ENCODE results near the gene S100PBP.
"Not testable (repeated sequence)": the region's sequence is repeated elsewhere in the genome, so short reads cannot be mapped to it uniquely, and the experiment has no call there.

Gene S100PBP

DNA sequence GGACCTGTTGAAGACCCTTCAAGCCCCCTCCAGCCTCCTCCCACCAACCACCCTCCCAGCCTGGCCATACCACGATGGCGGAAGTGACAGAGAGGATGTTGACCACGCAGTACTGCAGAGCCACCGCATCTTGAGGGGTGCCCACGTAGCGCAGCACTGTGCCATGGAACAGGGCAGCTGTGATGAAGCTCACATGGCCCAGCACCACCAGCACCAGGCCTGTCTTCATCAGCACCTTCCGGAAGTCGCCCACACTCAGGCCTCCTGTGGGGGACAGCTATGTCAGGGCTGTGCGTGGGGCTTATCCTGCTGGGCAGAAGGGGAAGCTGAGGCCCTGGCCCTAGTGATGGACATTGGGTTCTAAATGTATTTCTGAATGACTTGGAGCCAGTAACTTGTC, 80.6 kb downstream of the S100PBP start:
- Histone ChIP-seq H3K9ac (ENCODE audit: low read depth, low read length) (no peak overlapping the region), H3K36me3 (ENCODE audit: insufficient read depth, low read length) (no peaks in the 10 kb centered on the region), H3K9me3 (ENCODE audit: control insufficient read depth, insufficient read depth, low read length) (no peaks in the 10 kb centered on the region), H3K4me1 (ENCODE audit: insufficient read depth, low read length) (no peaks in the 10 kb centered on the region)

DNA sequence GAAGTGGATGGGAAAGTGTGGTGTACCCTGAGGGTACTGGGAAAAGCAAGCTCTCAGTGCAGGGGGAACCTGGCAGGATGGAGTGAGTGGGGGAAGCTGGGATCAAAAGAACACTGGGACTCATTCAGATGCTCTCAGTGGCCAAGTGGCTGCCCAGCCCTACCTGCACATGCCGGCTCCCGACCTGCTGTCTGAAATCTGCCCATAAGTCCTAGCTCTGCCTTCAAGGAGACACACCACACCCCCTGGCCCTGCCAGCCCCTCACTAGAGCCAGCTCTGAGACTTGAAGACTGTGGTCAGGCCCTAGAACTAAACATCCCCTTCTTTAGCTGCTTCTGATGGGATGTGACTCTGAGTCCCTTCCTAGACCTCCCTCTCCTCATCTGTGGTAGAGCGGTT, 81.5 kb downstream of the S100PBP start:
- no peaks in the 10 kb centered on the region for H3K36me3 ChIP-seq (ENCODE audit: insufficient read depth, low read length)
- H3K4me1 ChIP-seq (ENCODE audit: insufficient read depth, low read length) = no peaks in the 10 kb centered on the region
- no peak overlapping the region for H3K9ac ChIP-seq (ENCODE audit: low read depth, low read length)
- no peaks in the 10 kb centered on the region for H3K9me3 ChIP-seq (ENCODE audit: control insufficient read depth, insufficient read depth, low read length)

DNA sequence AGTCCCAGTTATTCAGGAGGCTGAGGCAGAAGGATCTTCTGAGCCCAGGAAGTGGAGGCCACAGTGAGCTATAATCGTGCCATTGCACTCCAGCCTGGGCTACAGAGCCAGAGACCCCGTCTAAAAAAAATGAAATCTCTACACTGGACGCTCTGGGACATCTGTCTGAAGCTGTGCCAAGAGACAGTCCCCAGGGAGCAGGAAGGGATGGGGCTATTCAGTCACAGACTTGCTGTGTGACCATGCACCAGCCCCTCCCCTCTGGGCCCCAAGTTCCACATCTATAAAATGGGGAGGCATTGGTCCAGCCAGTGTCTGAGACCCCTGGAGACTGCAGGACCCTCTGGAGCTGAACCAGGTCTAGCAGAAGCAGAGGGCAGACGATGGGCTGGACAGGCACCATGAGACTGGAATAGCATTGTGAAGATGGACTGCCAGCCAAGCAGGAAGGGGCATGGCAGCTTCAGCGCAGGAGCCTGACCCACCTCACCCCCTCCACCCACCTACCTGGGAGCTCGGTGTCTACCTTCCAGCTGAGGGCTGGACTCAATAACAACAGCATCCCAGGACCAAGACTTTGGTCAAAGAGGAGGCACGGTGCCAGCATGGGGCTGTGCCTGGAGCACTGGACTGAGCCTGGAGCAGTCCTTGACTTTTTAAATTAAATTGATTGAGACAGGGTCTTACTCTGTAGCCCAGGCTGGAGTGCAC, 82.3 kb downstream of the S100PBP start:
- H3K36me3 ChIP-seq (ENCODE audit: insufficient read depth, low read length) = no peaks in the 10 kb centered on the region
- no peaks in the 10 kb centered on the region for H3K9me3 ChIP-seq (ENCODE audit: control insufficient read depth, insufficient read depth, low read length)
- no peaks in the 10 kb centered on the region for H3K4me1 ChIP-seq (ENCODE audit: insufficient read depth, low read length)
- no peak overlapping the region for H3K9ac ChIP-seq (ENCODE audit: low read depth, low read length)

DNA sequence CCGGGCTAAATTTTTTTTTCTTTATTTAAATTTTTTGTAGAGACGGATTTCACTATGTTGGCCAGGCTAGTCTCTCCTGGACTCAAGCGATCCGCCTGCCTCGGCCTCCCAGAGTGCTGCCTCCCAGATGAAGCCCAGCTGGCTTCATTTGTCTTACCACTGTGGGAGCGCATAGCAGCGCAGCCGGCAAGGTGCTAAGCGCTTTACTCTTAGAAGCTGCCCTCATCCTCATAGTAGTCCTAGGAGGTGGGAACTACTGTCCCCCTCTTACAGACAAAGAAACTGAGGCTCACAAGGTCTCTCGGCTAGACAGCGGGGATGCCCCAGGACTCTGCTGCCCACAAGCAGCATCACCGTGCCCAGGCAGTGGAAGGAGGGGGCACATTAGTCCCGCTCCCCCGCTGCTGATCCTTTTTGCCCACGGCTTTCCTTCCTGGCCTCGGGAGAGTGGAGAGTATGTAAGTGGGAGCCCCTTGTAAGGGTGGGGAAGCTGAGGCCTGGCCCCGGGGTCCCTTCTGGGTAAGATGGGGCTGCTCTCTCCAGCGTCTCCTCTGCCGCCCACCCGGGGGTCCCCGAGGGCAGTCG, 83.0 kb downstream of the S100PBP start:
- peak overlapping the region; percentile 73; the same call in 1 of the 2 replicates for H3K9ac ChIP-seq (ENCODE audit: low read depth, low read length)

DNA sequence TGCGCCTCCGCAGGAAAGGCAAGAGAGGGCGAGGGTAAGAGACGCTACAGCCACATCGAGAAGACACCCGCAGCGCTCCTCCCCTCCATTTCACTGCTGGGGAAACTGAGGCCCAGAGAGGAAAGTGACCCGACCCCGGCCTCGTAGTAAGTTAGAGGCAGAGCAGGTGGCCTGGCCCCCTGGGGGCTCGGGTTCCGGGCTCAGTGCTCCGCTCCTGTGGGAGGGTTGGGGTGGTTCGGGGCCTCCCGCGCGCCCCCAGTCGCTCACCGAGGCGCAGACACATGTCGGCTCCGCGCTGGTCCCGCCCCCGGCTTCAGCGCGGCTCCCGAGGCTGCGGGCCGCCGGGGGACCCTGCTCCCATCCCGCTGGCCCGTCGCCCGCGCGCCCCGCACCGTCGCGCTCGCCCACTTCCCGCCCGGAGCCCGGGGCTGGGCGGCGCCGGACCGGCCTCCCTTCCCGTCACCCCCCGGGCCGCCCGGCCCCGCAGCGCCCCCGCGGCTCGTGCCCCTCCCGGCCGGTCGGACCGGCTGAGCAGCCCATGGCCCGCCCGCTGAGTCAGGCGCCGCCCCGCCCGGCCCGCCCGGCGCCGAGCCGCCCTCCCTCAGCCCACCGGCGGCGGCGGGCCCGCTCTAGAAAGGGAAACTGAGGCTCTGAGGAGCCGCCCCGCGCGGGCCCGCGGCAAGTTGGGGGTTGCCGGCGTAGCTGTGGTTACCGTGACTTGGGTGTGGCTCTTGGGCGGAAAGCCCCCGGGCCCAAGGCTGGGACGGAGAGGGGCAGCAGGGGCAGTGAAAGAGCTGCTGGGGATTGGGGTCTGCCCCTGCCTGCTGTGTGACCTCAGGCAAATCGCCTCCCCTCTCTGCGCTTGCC, 83.7 kb downstream of the S100PBP start, which contains the start of gene TMEM54:
Gene TMEM54, minus strand, starts transcription at position 434 of the 867 bp plus-strand sequence. Its CDS starts 151 bp downstream, at position 283.
- no peaks in the 10 kb centered on the region for H3K36me3 ChIP-seq (ENCODE audit: insufficient read depth, low read length)
- H3K9ac ChIP-seq (ENCODE audit: low read depth, low read length) = peak within 1 kb of the TSS; percentile 73; the same call in 1 of the 2 replicates
- H3K4me1 ChIP-seq (ENCODE audit: insufficient read depth, low read length) = no peaks in the 10 kb centered on the region
- no peaks in the 10 kb centered on the region for H3K9me3 ChIP-seq (ENCODE audit: control insufficient read depth, insufficient read depth, low read length)

More for the DNA sequence above, 83.0 kb downstream of the S100PBP start:
- no peaks in the 10 kb centered on the region for H3K9me3 ChIP-seq (ENCODE audit: control insufficient read depth, insufficient read depth, low read length)
- no peaks in the 10 kb centered on the region for H3K4me1 ChIP-seq (ENCODE audit: insufficient read depth, low read length)
- no peaks in the 10 kb centered on the region for H3K36me3 ChIP-seq (ENCODE audit: insufficient read depth, low read length)

DNA sequence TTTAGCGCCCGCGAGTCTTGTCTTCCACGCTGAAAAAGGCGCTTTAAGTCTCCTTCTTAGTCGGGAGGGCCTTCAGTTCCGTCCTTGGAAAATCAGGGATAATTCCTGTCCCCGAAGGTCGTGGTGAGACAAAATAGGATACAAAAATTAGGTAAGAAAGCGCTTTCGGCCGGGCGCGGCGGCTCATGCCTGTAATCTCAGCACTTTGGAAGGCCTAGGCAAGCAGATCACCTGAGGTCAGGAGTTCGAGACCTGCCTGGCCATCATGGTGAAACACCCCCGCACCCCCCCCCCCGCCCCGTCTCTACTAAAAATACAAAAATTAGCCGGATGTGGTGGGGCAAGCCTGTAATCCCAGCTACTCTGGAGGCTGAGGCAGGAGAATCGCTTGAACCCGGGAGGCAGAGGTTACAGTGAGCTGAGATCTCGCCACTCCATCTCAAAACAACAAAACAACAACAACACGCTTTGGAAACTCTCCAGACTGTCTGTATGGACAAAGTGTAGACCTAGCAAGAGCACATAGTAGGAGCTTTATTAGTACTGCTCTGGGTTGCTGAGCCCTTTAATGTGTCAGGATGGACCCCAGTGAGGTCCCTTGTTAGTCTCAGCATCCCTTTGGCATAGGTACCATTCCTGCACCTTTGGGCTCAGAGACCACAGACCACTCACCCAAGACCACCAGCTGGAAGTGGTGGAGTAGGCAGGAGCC, 84.5 kb downstream of the S100PBP start:
- peak overlapping the region; percentile 73; the same call in 1 of the 2 replicates for H3K9ac ChIP-seq (ENCODE audit: low read depth, low read length)
- H3K4me1 ChIP-seq (ENCODE audit: insufficient read depth, low read length) = no peaks in the 10 kb centered on the region
- no peaks in the 10 kb centered on the region for H3K36me3 ChIP-seq (ENCODE audit: insufficient read depth, low read length)
- H3K9me3 ChIP-seq (ENCODE audit: control insufficient read depth, insufficient read depth, low read length) = no peaks in the 10 kb centered on the region

DNA sequence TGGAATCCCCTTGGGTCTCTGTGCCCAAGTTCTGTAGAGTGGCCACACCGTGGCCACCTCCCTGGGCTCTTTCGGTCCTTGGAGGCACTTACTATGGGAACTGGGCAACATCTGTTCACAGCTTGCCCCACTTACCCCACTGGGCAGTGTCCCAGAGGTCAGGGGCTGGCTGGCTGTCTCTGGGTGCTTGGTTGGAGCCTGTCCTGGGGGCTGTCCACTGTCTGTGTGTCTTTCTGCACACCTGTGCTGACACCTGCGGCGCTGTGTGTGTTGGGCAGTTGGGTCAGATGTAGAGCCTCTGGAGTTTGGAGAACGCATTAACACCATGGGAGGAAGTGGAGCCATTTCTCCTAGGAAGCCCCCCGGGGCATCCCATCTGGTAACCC, 85.1 kb downstream of the S100PBP start:
- no peaks in the 10 kb centered on the region for H3K9me3 ChIP-seq (ENCODE audit: control insufficient read depth, insufficient read depth, low read length)
- no peak overlapping the region for H3K9ac ChIP-seq (ENCODE audit: low read depth, low read length)
- H3K4me1 ChIP-seq (ENCODE audit: insufficient read depth, low read length) = no peaks in the 10 kb centered on the region
- H3K36me3 ChIP-seq (ENCODE audit: insufficient read depth, low read length) = no peaks in the 10 kb centered on the region

DNA sequence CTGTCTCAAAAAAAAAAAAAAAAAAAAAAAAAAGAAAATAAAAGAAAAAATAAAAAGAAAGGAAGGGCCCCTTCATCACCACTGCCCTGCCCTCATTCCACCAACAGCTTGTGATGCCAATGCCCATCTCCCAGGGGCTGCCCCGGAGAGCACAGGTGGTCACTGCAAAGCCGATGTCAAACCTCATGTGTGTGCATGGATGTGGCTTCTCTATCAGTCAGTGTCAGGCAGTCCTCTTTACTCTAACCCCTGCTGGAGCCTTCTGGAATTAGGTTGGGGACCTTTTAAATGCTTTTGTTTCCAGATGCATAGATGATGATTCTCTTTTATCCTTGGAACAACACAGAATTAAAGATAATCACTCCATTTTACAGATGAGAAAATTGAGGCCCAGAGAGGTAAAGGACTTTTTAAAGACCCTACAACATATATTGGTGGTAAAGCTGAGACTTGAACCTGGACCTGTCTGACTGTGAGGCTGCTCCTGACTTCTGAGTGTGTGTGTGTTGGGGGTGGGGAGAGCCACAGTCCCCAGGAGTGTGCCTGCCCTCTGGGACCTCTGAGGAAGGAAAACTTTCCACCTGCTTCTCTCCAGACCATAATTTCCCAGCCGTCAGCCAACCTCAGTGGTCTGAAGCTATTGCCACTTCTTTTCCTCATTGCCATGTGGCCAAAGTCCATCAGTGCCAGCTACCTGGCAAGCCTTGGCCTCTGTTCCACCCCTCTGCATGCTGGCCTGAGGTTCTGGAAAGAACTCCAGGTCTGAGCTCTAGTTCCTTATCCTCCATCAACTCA, 86.7 kb downstream of the S100PBP start:
- H3K9me3 ChIP-seq (ENCODE audit: control insufficient read depth, insufficient read depth, low read length) = no peaks in the 10 kb centered on the region
- no peaks in the 10 kb centered on the region for H3K36me3 ChIP-seq (ENCODE audit: insufficient read depth, low read length)
- no peaks in the 10 kb centered on the region for H3K4me1 ChIP-seq (ENCODE audit: insufficient read depth, low read length)
- no peak overlapping the region for H3K9ac ChIP-seq (ENCODE audit: low read depth, low read length)

DNA sequence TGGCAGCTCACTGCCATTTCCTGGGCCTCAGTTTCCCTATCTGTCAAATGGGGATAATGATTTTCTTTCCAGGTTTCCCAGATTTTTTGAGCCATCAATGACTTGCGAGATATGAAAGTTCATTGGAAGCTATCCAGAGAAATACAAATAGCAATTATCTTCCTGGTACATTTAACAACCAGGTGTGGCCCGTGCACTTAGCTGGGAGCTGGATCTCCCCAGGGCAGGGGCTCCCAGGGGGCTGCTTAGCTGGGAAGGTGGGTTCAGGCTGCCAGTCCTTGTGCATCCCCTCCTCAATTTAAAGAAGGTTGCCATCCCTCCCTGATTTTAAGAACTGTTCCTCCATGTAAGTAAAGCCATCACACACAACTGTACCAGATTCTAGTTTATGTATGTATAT, 87.3 kb downstream of the S100PBP start:
- Histone ChIP-seq H3K9ac (ENCODE audit: low read depth, low read length) (no peak overlapping the region), H3K4me1 (ENCODE audit: insufficient read depth, low read length) (no peaks in the 10 kb centered on the region), H3K9me3 (ENCODE audit: control insufficient read depth, insufficient read depth, low read length) (no peaks in the 10 kb centered on the region), H3K36me3 (ENCODE audit: insufficient read depth, low read length) (no peaks in the 10 kb centered on the region)

DNA sequence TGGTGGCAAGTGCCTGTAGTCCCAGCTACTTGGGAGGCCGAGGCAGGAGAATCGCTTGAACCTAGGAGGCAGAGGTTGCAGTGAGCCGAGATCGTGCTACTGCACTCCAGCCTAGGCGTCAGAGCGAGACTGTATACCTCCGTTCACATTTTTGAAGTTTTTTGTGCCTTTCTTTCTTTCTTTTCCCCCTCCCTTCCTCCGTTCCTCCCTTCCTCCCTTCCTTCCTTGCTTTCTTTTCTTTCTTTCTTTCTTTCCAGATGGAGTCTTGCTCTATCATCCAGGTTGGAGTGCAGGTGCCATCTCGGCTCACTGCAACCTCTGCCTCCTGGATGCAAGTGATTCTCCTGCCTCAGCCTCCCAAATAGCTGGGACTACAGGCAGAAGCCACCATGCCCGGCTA, 88.1 kb downstream of the S100PBP start:
- not testable (repeated sequence) for H3K4me1 ChIP-seq (ENCODE audit: insufficient read depth, low read length); H3K9ac ChIP-seq (ENCODE audit: low read depth, low read length); H3K36me3 ChIP-seq (ENCODE audit: insufficient read depth, low read length); H3K9me3 ChIP-seq (ENCODE audit: control insufficient read depth, insufficient read depth, low read length)

DNA sequence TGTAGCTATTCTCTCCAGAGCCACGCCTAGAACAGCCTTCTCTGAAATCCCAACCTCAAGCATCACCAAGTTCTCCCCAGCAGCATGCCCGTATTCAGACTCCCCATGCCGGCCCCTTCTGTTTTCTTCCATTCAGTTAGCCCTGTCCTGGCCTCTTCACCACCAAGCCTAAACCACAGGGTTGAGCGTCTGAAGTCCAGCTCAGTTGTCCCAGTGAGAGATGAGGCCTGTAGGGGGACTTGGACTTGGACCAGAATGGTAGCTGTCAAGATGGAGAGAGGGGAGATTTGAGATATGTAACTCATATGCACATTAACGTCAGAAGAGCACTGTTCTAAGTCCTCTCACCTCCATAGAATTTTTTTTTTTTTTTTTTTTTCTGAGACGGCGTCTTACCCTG, 89.2 kb downstream of the S100PBP start:
- Histone ChIP-seq H3K9me3 (ENCODE audit: control insufficient read depth, insufficient read depth, low read length) (no peaks in the 10 kb centered on the region), H3K36me3 (ENCODE audit: insufficient read depth, low read length) (no peaks in the 10 kb centered on the region), H3K9ac (ENCODE audit: low read depth, low read length) (no peak overlapping the region), H3K4me1 (ENCODE audit: insufficient read depth, low read length) (no peaks in the 10 kb centered on the region)

DNA sequence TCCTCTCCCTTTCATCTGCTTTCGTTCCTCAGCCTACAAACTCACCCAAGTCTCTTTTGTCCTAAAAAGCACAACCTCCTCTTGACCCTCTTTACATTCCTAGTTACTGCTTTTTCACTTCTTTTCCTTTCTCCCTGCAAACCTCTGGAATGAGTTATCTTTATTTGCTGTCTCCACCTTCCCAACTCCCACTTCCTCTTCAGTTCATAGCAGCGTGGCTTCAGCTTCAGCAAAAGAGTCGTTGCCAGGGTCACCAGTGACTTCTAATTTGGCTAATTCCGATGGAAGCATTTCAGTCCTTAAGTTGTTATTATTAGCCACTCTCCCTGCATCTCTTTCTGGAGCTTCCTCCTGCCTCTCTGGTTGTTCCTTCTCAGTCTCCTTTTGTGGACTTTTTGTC, 90.0 kb downstream of the S100PBP start:
- Histone ChIP-seq H3K36me3 (ENCODE audit: insufficient read depth, low read length) (no peaks in the 10 kb centered on the region), H3K9ac (ENCODE audit: low read depth, low read length) (no peak overlapping the region)

More for the DNA sequence above, 90.0 kb downstream of the S100PBP start:
- Histone ChIP-seq H3K9me3 (ENCODE audit: control insufficient read depth, insufficient read depth, low read length) (no peaks in the 10 kb centered on the region), H3K4me1 (ENCODE audit: insufficient read depth, low read length) (no peaks in the 10 kb centered on the region)

All from ES-I3 (cell line).